K562 (cell line): ENCODE data around the gene TSSK2. TPM values are rescaled to one million over a fixed set of nuclear protein-coding genes. Genes with fewer than 3 reads are reported as not detected.
A peak's percentile ranks its signal among the peaks of the same experiment; 100 is the strongest.

Experiments used
- CBX8 ChIP-seq: fragments of 200-600 bp; sonication (generic); IDR thresholded peaks from 2 replicates; pipeline ENCODE4 v1.6.1; 2012; ENCODE audit warnings: borderline replicate concordance, mixed run types, low read depth, mild to moderate bottlenecking, moderate library complexity, mixed read lengths, low read length, control low read depth, inconsistent platforms; ENCODE audit not compliant: poor library complexity, severe bottlenecking; ENCODE audit errors: extremely low read depth
- CREB3L1 ChIP-seq: fragments of 450-650 bp; IDR thresholded peaks from 2 replicates; pipeline ENCODE4 v1.6.1; 2014; ENCODE audit warnings: low read depth, mild to moderate bottlenecking, moderate library complexity, borderline replicate concordance
- E2F5 ChIP-seq: sonication (generic); formaldehyde crosslinking; IDR thresholded peaks from 2 replicates; pipeline ENCODE4 v1.8.0; 2022; ENCODE audit warnings: mild to moderate bottlenecking, missing genetic modification reagents
- HDGF ChIP-seq: fragments of 450-650 bp; IDR thresholded peaks from 2 replicates; pipeline ENCODE4 v1.6.1; 2016
- HMBOX1 ChIP-seq: sonication (generic); IDR thresholded peaks from 2 replicates; pipeline ENCODE4 v1.6.1; 2016
- HSF4 ChIP-seq: fragments of 250-450 bp; sonication (Bioruptor Pico); IDR thresholded peaks from 2 replicates; pipeline ENCODE4 v2.1.2; 2022; ENCODE audit warnings: mild to moderate bottlenecking, moderate library complexity, borderline replicate concordance
- JUND ChIP-seq, 2 experiments: IDR thresholded peaks; 2 replicates in 1 of 2; 3 replicates in 1 of 2; pipeline ENCODE4 v1.6.1; 2011; ENCODE audit warnings: borderline replicate concordance in 2 of 2, low read depth in 2 of 2, low read length in 2 of 2, improper control_type of control experiment in 1 of 2, missing biosample characterization in 1 of 2, missing genetic modification characterization in 1 of 2, missing genetic modification reagents in 1 of 2
- KDM2B ChIP-seq: fragments of 250-450 bp; sonication (Bioruptor Pico); IDR thresholded peaks from 2 replicates; pipeline ENCODE4 v1.8.0; 2021; ENCODE audit warnings: mild to moderate bottlenecking, moderate library complexity
- MXD1 ChIP-seq: fragments of 250-450 bp; sonication (Bioruptor Pico); IDR thresholded peaks from 2 replicates; pipeline ENCODE4 v1.8.0; 2021; ENCODE audit warnings: borderline replicate concordance, mild to moderate bottlenecking, moderate library complexity; ENCODE audit not compliant: poor library complexity, severe bottlenecking
- POLR2AphosphoS5 ChIP-seq: IDR thresholded peaks from 2 replicates; pipeline ENCODE4 v1.6.1; 2011; ENCODE audit warnings: mild to moderate bottlenecking, low read depth, low read length, moderate library complexity; ENCODE audit not compliant: control insufficient read depth, insufficient read depth
- RBBP5 ChIP-seq: fragments of 200-600 bp; sonication (generic); IDR thresholded peaks from 2 replicates; pipeline ENCODE4 v1.6.1; 2012; ENCODE audit warnings: borderline replicate concordance, mild to moderate bottlenecking, low read length, control low read depth, inconsistent platforms; ENCODE audit not compliant: insufficient read depth, poor library complexity, severe bottlenecking
- RBM14 ChIP-seq: fragments of 200-400 bp; formaldehyde crosslinking; IDR thresholded peaks from 2 replicates; pipeline ENCODE4 v1.6.1; 2018; ENCODE audit warnings: low read depth, mild to moderate bottlenecking, low read length, moderate library complexity, borderline replicate concordance; ENCODE audit not compliant: insufficient read depth
- RBM25 ChIP-seq: fragments of 200-400 bp; formaldehyde crosslinking; IDR thresholded peaks from 2 replicates; pipeline ENCODE4 v1.6.1; 2018; ENCODE audit warnings: low read length, low read depth, moderate library complexity; ENCODE audit not compliant: severe bottlenecking
- SP1 ChIP-seq: sonication (generic); formaldehyde crosslinking; IDR thresholded peaks from 2 replicates; pipeline ENCODE4 v1.8.1; 2022; ENCODE audit warnings: mild to moderate bottlenecking, missing genetic modification reagents
- STAT6 ChIP-seq: sonication (generic); formaldehyde crosslinking; IDR thresholded peaks from 2 replicates; pipeline ENCODE4 v1.8.1; 2023; ENCODE audit warnings: mild to moderate bottlenecking, missing genetic modification reagents
- TEAD4 ChIP-seq, 2 experiments: sonication (generic) in 1 of 2; formaldehyde crosslinking in 1 of 2; IDR thresholded peaks; 2 replicates each; pipeline versions ENCODE4 v1.6.1 to v1.8.0; 2012 to 2022; ENCODE audit warnings: borderline replicate concordance in 1 of 2, inconsistent platforms in 1 of 2, low read length in 1 of 2, mild to moderate bottlenecking in 1 of 2, missing genetic modification reagents in 1 of 2
- ZNF408 ChIP-seq: fragments of 250-450 bp; sonication (Bioruptor Pico); IDR thresholded peaks from 2 replicates; pipeline ENCODE4 v1.4.0; 2020; ENCODE audit warnings: low read depth, mild to moderate bottlenecking, moderate library complexity
- ZNF444 ChIP-seq: fragments of 250-450 bp; sonication (Bioruptor Pico); IDR thresholded peaks from 2 replicates; pipeline ENCODE4 v1.4.0; 2020; ENCODE audit warnings: mild to moderate bottlenecking, moderate library complexity
- polyA plus RNA-seq, 8 experiments: library from polyadenylated mRNA; depleted of rRNA in 4 of 8; stranded (reverse) in 5 of 8; unstranded in 3 of 8; fragments of >200 nt; fragmentation: Nextera tagmentation in 2 of 8; fragmentation: Illumina TruSeq in 1 of 8; extraction: Ambion mirVana in 2 of 8; extraction: Trizol in 1 of 8; gene quantifications; 2 replicates each; pipeline versions ENCODE4 v1.2.1 to v1.2.3, GENCODE V29; 2011 to 2014; ENCODE audit warnings: inconsistent platforms in 1 of 8, missing spikeins in 1 of 8
- total RNA-seq, 7 experiments: library from RNA; depleted of rRNA in 6 of 7; stranded (reverse); fragments of >200 nt in 6 of 7; fragmentation: Illumina TruSeq in 2 of 7; extraction: Trizol in 2 of 7; gene quantifications; 2 replicates each; pipeline versions ENCODE4 v1.2.1 to v1.2.3, GENCODE V29; 2011 to 2021; ENCODE audit warnings: low replicate concordance in 1 of 7

Gene TSSK2
- total and polyA plus RNA-seq, 9 of the 15 experiments (the other 6 are each of a cell fraction or from before 2014, with no cell fraction given): 0.04 TPM; not detected in 8

- no peak for TF ChIP-seq STAT6 (CRISPR knock-in tag)
- no peak for TF ChIP-seq RBBP5
- TF ChIP-seq HSF4 (CRISPR knock-in tag): no peak
- TF ChIP-seq RBM14: no peak
- TF ChIP-seq HMBOX1: no peak
- no peak for TF ChIP-seq MXD1 (CRISPR knock-in tag)
- TF ChIP-seq RBM25: no peak
- no peak for TF ChIP-seq E2F5
- no peak for TF ChIP-seq KDM2B (CRISPR knock-in tag)
- TF ChIP-seq POLR2AphosphoS5: peak; percentile 1; the same call in 1 of the 2 replicates
- no peak for TF ChIP-seq SP1 (CRISPR knock-in tag)
- no peak for TF ChIP-seq TEAD4 (IDR thresholded peaks at IDR 0.05; ENCODE audit: low read length)
- 0 out of 2 replicates have a peak, but pooled peaks have one; percentile 74 for TF ChIP-seq TEAD4 (CRISPR knock-in tag; IDR thresholded peaks at IDR 0.05; ENCODE audit: borderline replicate concordance)
- TF ChIP-seq ZNF408: no peak
- no peak for TF ChIP-seq JUND (IDR thresholded peaks at IDR 0.05; ENCODE audit: borderline replicate concordance, low read depth, low read length)
- TF ChIP-seq JUND (tag; IDR thresholded peaks at IDR 0.05; ENCODE audit: borderline replicate concordance, low read depth, low read length): no peak
- no peak for TF ChIP-seq ZNF444 (CRISPR knock-in tag)
- no peak for TF ChIP-seq CBX8
- no peak for TF ChIP-seq CREB3L1
- TF ChIP-seq HDGF: no peak
These were observed 42.1 kb upstream of the TSSK2 start (continued) for GRCh38 chr22:19088866-19089595.
